Mesenchymal stem cell (in vitro differentiated cells and primary cell): ENCODE results near the gene RAP1GAP2.

ENCODE experiments used
- DNase-seq: peaks from one replicate; pipeline ENCODE4 v3.0.0-alpha.2; 2013
- H2AFZ ChIP-seq: one replicate; pipeline ENCODE4 v1.6.1; 2013; ENCODE audit warnings: low read depth, mild to moderate bottlenecking, control low read depth, inconsistent platforms, low read length, moderate library complexity
- H2AK5ac ChIP-seq: 2 replicates; pipeline ENCODE4 v1.6.1; 2013; ENCODE audit warnings: low read length, moderate library complexity, mild to moderate bottlenecking, inconsistent platforms; ENCODE audit not compliant: severe bottlenecking
- H2BK120ac ChIP-seq: one replicate; pipeline ENCODE4 v1.6.1; 2013; ENCODE audit warnings: low read depth, mild to moderate bottlenecking, inconsistent platforms, low read length, moderate library complexity
- H2BK12ac ChIP-seq, 2 experiments: one replicate each; pipeline ENCODE4 v1.6.1; 2013; ENCODE audit warnings: inconsistent platforms in 2 of 2, low read length in 2 of 2, mild to moderate bottlenecking in 2 of 2, moderate library complexity in 2 of 2, control low read depth in 1 of 2
- H2BK15ac ChIP-seq: one replicate; pipeline ENCODE4 v1.6.1; 2013; ENCODE audit warnings: mild to moderate bottlenecking, low read depth, inconsistent platforms; ENCODE audit not compliant: poor library complexity, severe bottlenecking
- H2BK5ac ChIP-seq: 2 replicates; pipeline ENCODE4 v1.6.1; 2013; ENCODE audit warnings: low read depth, mild to moderate bottlenecking, low read length, control low read depth, inconsistent platforms; ENCODE audit not compliant: poor library complexity, severe bottlenecking
- H3K14ac ChIP-seq, 2 experiments: one replicate each; pipeline ENCODE4 v1.6.1; 2013; ENCODE audit warnings: inconsistent platforms in 2 of 2, low read length in 2 of 2, control low read depth in 1 of 2, mild to moderate bottlenecking in 1 of 2, moderate library complexity in 1 of 2
- H3K18ac ChIP-seq, 2 experiments: one replicate each; pipeline ENCODE4 v1.6.1; 2013; ENCODE audit warnings: inconsistent platforms in 2 of 2, low read length in 2 of 2, control low read depth in 1 of 2, low read depth in 1 of 2, mild to moderate bottlenecking in 1 of 2
- H3K23ac ChIP-seq, 2 experiments: one replicate each; pipeline ENCODE4 v1.6.1; 2013; ENCODE audit warnings: inconsistent platforms in 2 of 2, low read length in 2 of 2, mild to moderate bottlenecking in 2 of 2, moderate library complexity in 2 of 2, control low read depth in 1 of 2
- H3K27ac ChIP-seq: 2 replicates; pipeline ENCODE4 v1.5.1; 2013; ENCODE audit warnings: mild to moderate bottlenecking, moderate library complexity, low read length, control low read depth, inconsistent platforms; ENCODE audit not compliant: poor library complexity, severe bottlenecking
- H3K27me3 ChIP-seq, 2 experiments: 2 replicates each; pipeline versions ENCODE4 v1.6.1 to v1.7.0; 2013; ENCODE audit warnings: low read length in 2 of 2, mild to moderate bottlenecking in 2 of 2, moderate library complexity in 2 of 2, control low read depth in 1 of 2, inconsistent platforms in 1 of 2; ENCODE audit not compliant: control insufficient read depth in 1 of 2, insufficient read depth in 1 of 2
- H3K36me3 ChIP-seq, 2 experiments: 2 replicates each; pipeline versions ENCODE4 v1.6.1 to v1.7.0; 2013; ENCODE audit warnings: low read length in 2 of 2, control low read depth in 1 of 2, inconsistent platforms in 1 of 2, low read depth in 1 of 2, mild to moderate bottlenecking in 1 of 2; ENCODE audit not compliant: insufficient read depth in 2 of 2, control insufficient read depth in 1 of 2
- H3K4ac ChIP-seq, 2 experiments: one replicate each; pipeline ENCODE4 v1.6.1; 2013; ENCODE audit warnings: inconsistent platforms in 2 of 2, low read length in 2 of 2, mild to moderate bottlenecking in 2 of 2, moderate library complexity in 2 of 2, control low read depth in 1 of 2, low read depth in 1 of 2
- H3K4me1 ChIP-seq: 2 replicates; pipeline ENCODE4 v1.6.1; 2013; ENCODE audit warnings: low read depth, low read length, control low read depth; ENCODE audit not compliant: control insufficient read depth, insufficient read depth
- H3K4me2 ChIP-seq: 2 replicates; pipeline ENCODE4 v1.6.1; 2013; ENCODE audit warnings: low read length, mild to moderate bottlenecking, inconsistent platforms; ENCODE audit not compliant: poor library complexity, severe bottlenecking
- H3K4me3 ChIP-seq, 2 experiments: 2 replicates each; pipeline versions ENCODE4 v1.5.1 to v1.7.0; 2013; ENCODE audit warnings: low read length in 2 of 2, mild to moderate bottlenecking in 2 of 2, control low read depth in 1 of 2, low read depth in 1 of 2; ENCODE audit not compliant: insufficient read depth in 1 of 2
- H3K79me1 ChIP-seq: replicated peaks from 2 replicates; pipeline ENCODE4 v1.6.1; 2013; ENCODE audit warnings: mild to moderate bottlenecking, control low read depth, low read length, inconsistent platforms; ENCODE audit not compliant: poor library complexity, severe bottlenecking
- H3K9ac ChIP-seq: 2 replicates; pipeline ENCODE4 v1.7.0; 2013; ENCODE audit warnings: mild to moderate bottlenecking, low read length, moderate library complexity
- H3K9me3 ChIP-seq: 2 replicates; pipeline ENCODE4 v1.7.0; 2013; ENCODE audit warnings: mild to moderate bottlenecking, low read length; ENCODE audit not compliant: control insufficient read depth
- H4K8ac ChIP-seq: one replicate; pipeline ENCODE4 v1.6.1; 2013; ENCODE audit warnings: inconsistent platforms, mild to moderate bottlenecking, low read length, moderate library complexity
- H4K91ac ChIP-seq: one replicate; pipeline ENCODE4 v1.6.1; 2013; ENCODE audit warnings: mild to moderate bottlenecking, low read length, inconsistent platforms
- WGBS: methylation state at CpG from one replicate; pipeline ENCODE4 v1.1.7; 2013; ENCODE audit warnings: mixed read lengths; 5-methylcytosine and 5-hydroxymethylcytosine counted together

Gene RAP1GAP2

DNA sequence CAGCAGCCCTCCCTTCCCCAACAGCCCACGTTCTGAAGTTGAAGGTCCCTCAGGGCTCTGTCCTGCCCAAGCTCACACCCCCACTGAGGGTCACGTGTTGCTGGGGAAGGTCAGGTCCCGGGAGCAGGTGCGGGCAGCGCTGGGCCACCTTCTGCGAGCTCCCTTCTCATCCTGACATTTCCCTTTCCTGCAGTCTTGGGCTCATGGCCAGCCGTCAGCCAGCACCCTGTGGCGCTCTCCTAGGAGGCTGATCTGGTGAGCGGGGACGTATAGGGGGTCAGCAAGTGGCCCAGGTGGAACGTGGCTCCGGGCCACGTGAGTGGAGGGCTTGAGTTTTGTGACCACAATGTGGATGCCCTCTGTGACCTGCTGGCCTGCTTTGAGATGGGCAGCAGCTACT is 73.4 kb downstream of the RAP1GAP2 start:
- Histone ChIP-seq H3K4me2 (no peak overlapping the region), H3K27ac (no peak overlapping the region), H3K4me1 (no peaks in the 10 kb centered on the region), H3K14ac (no peak overlapping the region), H2BK5ac (no peak overlapping the region), H2BK12ac (no peak overlapping the region), H2BK15ac (no peak overlapping the region), H4K8ac (no peak overlapping the region), H2AFZ (no peak overlapping the region), H3K9ac (no peak overlapping the region), H4K91ac (no peak overlapping the region), H3K4ac (no peak overlapping the region), H3K18ac (no peak overlapping the region), H2BK120ac (no peak overlapping the region), H3K36me3 (peaks cover 0 to 2% of the 10 kb centered on the region in 2 experiments), H3K9me3 (no peaks in the 10 kb centered on the region), H3K23ac (no peak overlapping the region), H2AK5ac (no peak overlapping the region), H3K79me1 (peaks cover 12% of the 10 kb centered on the region), H3K27me3 (peaks cover 0 to 7% of the 10 kb centered on the region in 2 experiments), H3K4me3 (no peak overlapping the region)
- DNase-seq: no peak
- WGBS: 85% methylated on average over 13 of the region's 13 CpGs

DNA sequence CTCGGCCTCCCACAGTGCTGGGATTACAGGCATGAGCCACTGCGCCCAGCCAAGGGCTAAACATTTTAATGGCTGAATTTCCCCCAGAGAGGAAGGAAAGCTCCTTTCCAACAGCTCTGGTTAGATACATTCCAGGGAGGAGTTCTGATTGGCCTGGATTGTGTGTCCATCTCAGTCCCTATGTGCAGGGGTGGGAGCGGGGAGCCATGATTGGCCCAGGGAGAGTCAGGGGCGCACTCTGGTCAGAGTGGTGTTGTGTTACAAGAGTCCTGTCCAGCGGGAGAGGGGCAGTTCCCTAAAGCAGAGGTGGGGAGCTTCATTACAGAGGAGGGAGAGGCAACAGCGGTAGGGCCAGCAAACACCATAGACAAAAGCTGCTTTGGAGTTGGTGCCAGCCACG is 75.0 kb downstream of the RAP1GAP2 start:
- Histone ChIP-seq H3K79me1 (peaks cover 8% of the 10 kb centered on the region), H3K27ac (no peak overlapping the region), H2AFZ (no peak overlapping the region), H3K4me2 (no peak overlapping the region), H2BK12ac (no peak overlapping the region), H3K9me3 (no peaks in the 10 kb centered on the region), H4K8ac (no peak overlapping the region), H2AK5ac (no peak overlapping the region), H2BK5ac (no peak overlapping the region), H2BK15ac (no peak overlapping the region), H3K18ac (no peak overlapping the region), H3K14ac (no peak overlapping the region), H3K9ac (no peak overlapping the region), H2BK120ac (no peak overlapping the region), H3K36me3 (no peaks in the 10 kb centered on the region), H4K91ac (no peak overlapping the region), H3K23ac (no peak overlapping the region), H3K4me3 (no peak overlapping the region), H3K4me1 (no peaks in the 10 kb centered on the region), H3K4ac (no peak overlapping the region), H3K27me3 (peaks cover 0 to 12% of the 10 kb centered on the region in 2 experiments)
- no peak for DNase-seq
- WGBS: 66% methylated on average over 7 of the region's 7 CpGs

DNA sequence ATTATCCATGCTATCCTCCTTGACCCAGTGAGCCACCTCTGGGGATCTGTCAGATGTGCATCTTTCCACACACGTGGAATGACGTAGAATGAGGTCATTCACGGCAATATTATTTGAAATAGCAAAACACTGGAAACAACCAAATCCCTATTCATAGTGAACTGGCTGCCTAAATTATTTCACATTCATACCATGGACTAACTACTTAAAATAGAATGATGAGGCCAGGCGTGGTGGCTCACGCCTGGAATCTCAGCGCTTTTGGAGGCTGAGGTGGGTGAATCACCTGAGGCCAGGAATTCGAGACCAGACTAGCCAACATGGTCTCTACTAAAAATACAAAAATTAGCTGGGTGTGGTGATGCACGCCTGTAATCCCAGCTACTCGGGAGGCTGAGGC is 75.5 kb downstream of the RAP1GAP2 start:
- Histone ChIP-seq H2BK15ac (no peak overlapping the region), H2BK5ac (no peak overlapping the region), H3K27me3 (peaks cover 0 to 12% of the 10 kb centered on the region in 2 experiments), H3K9me3 (no peaks in the 10 kb centered on the region), H3K36me3 (no peaks in the 10 kb centered on the region), H2AK5ac (no peak overlapping the region), H3K14ac (no peak overlapping the region), H3K4me3 (no peak overlapping the region), H3K4me2 (no peak overlapping the region), H2BK120ac (no peak overlapping the region), H3K23ac (no peak overlapping the region), H3K79me1 (peaks cover 9% of the 10 kb centered on the region), H3K18ac (no peak overlapping the region), H3K9ac (no peak overlapping the region), H2BK12ac (no peak overlapping the region), H3K4ac (no peak overlapping the region), H4K8ac (no peak overlapping the region), H4K91ac (no peak overlapping the region), H2AFZ (no peak overlapping the region), H3K4me1 (no peaks in the 10 kb centered on the region), H3K27ac (no peak overlapping the region)
- DNase-seq: no peak
- 82% methylated on average over 9 of the region's 9 CpGs for WGBS

DNA sequence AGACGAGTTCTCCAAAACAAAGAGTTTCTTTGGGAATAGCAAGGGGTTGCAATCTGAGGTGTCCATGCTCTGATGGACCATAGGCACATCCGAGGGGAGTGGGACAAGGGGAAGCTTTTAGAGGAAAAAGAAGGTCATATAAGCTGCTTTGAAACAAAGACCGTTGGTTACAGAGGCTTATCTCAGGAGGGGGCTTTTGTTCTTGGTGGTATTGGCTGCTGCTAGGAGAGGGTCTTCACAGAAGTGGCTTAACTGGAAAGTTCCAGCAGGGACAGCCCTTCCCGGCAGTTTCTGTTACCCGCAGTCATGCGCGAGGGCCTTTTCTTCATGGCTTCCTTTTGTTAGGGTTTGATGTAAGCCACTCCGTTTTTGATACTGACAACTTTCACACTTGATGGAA is 76.0 kb downstream of the RAP1GAP2 start:
- no peak overlapping the region for H2AFZ ChIP-seq
- H3K27ac ChIP-seq: no peak overlapping the region
- no peak overlapping the region for H2BK12ac ChIP-seq
- H2BK15ac ChIP-seq: no peak overlapping the region
- 75% methylated on average over 8 of the region's 8 CpGs for WGBS
- no peak overlapping the region for H3K4ac ChIP-seq
- H3K9me3 ChIP-seq: no peaks in the 10 kb centered on the region
- peaks cover 9% of the 10 kb centered on the region for H3K79me1 ChIP-seq
- no peak overlapping the region for H3K9ac ChIP-seq
- H3K4me2 ChIP-seq: no peak overlapping the region
- no peak overlapping the region for H4K8ac ChIP-seq
- H3K4me1 ChIP-seq: no peaks in the 10 kb centered on the region
- H3K36me3 ChIP-seq: no peaks in the 10 kb centered on the region
- H2BK120ac ChIP-seq: no peak overlapping the region
- no peak overlapping the region for H3K23ac ChIP-seq
- peaks cover 0 to 12% of the 10 kb centered on the region in 2 experiments for H3K27me3 ChIP-seq
- no peak overlapping the region for H4K91ac ChIP-seq
- H2BK5ac ChIP-seq: no peak overlapping the region
- H2AK5ac ChIP-seq: no peak overlapping the region
- H3K18ac ChIP-seq: no peak overlapping the region
- no peak for DNase-seq
- H3K14ac ChIP-seq: no peak overlapping the region
- no peak overlapping the region for H3K4me3 ChIP-seq
